HG03159 (cell line): ENCODE data around the gene SIGLEC7.

Experiments used
- ATAC-seq: cut with Tn5 transposase; IDR thresholded peaks from one replicate; pipeline ENCODE4 v1.9.1; 2021; ENCODE audit warnings: mild to moderate bottlenecking, moderate library complexity; ENCODE audit not compliant: unreplicated experiment

Gene SIGLEC7

DNA sequence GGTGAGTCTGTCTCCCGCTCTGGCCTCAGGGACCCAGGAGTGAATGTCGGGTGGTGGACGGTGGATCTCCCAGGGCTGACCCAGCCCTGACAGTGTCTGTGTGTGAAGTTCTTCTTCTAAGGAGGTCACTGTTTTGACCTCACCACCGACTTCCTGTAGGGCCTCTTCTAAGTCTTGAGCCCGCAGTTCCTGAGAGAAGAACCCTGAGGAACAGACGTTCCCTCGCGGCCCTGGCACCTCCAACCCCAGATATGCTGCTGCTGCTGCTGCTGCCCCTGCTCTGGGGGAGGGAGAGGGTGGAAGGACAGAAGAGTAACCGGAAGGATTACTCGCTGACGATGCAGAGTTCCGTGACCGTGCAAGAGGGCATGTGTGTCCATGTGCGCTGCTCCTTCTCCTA is at the start of gene SIGLEC7:
SIGLEC7 (plus strand) TSS at position 183 of the 400 bp plus-strand sequence; CDS start at position 252, 69 bp downstream.
- no peak for ATAC-seq

DNA sequence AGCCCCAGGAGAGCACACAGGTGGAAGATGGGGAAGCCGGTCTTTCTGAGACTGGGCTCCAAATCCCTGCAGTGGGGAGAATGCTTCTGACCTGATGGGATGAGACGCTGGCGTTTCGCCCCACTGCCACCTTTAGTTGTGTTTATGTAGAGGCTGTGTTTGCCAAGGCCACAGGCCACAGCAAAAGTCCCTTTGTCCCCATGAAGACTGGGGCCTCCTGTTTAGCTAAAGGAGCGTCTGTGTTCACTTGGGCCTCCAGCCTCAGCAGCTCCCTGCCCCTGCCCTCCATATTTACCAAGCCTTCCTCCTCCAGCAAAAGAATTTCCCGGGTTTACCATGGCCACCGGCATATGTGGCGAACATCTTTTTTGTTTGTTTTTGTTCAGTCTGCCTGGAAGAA is 49.0 kb upstream of the SIGLEC7 start:
- ATAC-seq = no peak

DNA sequence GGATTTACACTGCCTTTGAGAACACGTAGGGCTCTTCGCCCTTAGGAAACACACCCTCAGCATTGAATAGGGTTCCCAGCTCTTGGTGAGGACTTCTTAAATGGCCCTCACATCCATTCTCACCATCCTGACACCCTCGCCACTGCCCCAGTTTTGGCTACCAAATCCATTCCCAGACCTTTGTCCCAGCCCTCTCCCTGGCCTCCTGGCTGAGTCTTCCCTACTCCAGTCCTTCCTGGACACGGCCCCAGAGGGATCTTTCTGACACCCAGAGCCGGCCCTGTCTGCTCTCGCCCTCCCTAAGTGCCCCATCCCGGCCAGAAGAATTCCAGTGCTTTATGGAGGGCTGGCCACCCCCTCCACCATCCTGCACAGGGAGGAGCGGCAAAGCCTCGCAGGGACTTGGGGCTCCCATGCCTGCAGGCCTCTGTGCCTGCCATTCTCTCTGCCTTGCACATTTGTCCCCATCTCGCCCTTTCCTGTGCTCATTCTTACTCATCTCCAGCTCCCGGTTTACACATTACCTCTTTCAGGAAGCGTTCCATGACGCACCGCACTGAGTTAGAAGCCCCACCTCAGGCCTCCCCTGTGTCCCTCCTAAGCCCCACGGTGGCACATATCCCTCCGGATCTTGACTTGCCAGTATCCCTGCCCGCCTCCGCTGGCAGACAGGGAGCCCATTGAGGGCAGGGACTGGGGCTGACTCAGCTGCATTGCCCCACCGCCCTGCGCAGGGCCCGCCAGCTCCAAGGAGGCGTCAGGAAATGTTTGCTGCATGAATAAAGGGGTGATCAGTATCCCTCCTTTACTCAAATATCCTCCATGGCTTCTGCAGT is 48.4 kb upstream of the SIGLEC7 start:
- ATAC-seq = no peak

DNA sequence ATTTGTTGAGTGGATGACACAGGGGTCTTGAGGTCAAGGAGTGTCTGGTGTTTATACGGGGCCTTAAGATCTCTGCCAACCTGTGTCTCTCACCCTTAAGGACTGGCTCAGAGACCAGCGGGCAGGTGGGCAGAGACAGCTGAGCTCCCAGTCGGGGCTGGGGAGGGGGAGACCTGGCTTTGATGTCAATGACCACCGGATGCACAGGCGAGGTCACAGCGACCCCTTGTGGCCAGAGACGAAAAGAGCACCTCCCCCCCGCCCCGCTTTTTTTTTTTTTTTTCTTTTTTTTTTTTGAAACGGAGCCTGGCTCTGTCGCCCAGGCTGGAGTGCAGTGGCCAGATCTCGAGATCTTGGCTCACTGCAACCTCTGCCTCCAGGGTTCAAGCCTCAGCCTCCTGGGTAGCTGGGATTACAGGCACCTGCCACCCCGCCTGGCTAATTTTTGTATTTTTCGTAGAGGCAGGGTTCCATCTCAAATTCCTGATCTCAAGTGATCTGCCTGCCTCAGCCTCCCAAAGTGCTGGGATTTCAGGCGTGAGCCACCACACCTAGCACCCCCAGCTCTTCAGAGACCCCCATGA is 47.3 kb upstream of the SIGLEC7 start:
- no peak for ATAC-seq

DNA sequence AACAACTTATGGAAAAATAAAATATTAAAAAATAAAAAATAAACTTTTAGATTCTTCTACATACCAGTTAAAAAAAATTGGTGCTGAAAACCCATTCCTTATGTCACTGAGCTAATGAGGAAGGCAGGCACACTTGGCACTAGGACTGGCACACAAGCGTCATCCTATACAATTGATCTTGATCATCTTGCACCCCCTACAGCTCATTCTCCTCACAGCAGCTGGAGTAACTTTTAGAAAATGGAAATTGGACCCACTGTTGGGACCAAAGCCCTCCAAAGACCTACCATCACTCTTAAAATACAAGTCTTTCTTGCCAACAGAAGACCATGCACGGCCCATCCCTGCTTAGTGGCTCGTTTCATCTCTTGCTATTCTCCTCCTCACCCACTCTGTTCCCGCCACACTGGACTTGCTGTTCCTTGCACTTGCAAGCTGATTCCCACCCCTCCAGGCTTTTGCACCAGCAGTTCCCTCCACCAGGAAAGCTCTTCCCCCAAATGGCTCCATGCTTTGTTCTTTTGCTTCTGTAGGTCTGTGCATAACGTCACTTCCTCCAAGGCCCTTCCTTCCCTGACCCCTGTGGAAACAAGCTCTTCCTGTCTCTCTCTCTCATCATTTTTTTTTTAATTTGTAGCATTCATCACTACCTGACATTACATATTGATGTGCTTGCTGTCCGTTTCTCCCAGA is 45.5 kb upstream of the SIGLEC7 start:
- no peak for ATAC-seq

DNA sequence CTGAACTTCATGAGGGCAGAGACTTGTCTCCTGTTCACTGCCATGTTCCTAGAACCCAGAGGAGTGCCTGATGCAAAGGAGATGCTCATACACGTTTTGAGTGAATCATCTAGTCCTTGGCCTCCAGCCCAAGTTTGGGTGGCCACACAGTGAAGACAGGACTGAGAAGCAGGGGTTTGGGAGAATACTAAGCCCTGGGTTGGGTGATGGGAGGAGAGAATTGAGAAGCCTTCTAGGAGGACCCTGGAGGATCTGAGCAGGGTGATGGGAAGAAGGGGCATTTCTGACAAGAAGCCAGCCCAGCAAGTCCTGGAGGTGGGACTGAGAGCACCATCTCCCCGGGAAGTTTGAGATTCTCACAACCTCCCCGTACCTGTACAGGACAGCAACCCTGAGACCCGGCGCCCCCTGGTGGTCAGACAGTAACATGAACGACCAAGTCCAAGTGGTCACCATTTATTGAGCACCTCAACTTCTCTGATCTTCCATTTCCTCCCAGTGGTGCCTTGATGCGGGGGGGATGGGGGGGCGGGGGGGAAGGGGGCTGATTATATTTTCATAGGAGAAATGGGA is 44.8 kb upstream of the SIGLEC7 start:
- ATAC-seq = no peak

DNA sequence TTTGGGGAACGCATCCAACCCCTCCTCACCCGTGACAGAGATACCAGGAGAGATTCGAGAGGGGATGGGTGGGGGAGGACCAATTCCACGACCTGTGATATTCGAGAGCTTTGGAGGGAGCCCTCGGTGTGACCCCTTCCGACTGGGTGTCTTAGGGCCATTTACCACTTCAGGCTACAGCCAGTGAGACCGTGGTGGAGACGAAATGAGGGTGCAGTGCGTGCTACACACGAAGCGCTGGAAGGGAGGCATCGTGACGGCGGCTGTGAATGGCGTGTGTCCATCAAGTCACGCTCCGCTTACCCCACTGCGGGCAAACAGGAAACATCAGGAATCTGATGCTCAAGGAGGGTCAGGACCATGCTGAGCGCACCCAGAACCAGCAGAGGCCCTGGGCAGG is 44.3 kb upstream of the SIGLEC7 start:
- ATAC-seq = no peak

DNA sequence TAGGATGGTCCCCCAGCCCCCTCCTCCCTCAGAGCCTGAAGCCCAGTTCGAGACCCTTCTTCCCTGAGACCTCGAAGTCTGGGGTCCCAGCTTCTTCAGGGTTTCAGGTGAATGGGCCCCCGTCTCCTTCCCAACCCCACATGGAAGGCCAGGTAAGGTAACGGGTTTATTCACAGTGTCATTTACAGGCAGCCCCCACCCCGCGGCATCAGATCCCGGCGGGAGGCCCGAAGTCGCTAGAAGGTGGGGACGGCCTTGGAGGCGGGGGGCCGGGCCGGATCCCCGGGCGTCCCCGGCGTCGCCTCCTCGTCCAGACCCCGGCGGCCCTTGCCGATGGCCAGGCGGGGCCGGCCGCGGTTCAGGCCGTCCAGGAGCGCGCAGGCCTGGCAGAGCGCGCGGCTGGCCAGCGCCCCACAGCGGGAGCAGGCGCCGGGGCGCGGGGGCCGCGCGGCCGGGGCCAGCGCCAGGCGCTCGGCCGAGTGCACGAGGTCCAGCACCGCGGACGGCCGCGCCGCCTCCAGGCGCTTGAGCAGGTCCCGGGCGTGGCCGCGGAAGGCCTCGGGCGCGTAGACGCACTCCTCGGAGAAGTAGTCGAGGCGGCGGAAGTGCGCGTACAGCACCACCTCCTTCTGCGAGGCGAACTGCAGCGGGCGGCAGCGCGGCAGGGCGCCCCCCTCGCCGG is 43.6 kb upstream of the SIGLEC7 start:
- no peak for ATAC-seq

DNA sequence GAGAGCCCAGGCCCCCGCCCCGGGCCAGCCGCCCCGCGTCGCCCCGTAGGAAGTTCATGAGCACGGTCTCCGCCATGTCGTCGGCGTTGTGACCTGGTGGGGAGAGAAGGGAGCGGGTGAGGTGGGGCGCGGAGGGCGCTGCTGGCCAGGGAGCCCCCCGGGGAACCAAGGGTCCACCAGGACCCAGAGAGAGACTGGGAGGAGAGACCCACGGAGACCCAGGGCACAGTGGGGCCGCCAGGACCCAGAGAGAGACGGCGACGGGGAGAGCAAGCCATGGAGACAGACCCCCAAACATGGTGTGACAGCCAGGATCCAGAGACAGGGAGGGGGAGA is 43.1 kb upstream of the SIGLEC7 start:
- ATAC-seq = no peak

DNA sequence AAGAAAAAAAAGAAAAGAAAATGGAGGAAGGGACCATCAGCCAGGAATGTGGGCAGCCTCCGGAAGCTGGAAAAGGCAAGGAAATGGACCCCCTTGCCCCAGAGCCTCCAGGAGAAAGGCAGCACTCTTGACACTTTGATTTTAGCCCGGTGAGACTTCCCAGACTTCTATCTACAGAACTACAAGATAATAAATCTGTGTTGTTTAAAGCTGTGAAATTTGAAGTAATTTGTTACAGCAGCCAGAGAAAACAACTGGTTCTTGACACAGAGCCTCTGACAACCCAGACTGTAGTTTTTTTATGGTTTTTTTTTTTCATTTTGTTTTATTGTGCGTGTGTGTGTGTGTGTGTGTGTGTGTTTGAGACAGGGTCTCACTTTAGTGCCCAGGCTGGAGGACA is 41.5 kb upstream of the SIGLEC7 start:
- no peak for ATAC-seq

DNA sequence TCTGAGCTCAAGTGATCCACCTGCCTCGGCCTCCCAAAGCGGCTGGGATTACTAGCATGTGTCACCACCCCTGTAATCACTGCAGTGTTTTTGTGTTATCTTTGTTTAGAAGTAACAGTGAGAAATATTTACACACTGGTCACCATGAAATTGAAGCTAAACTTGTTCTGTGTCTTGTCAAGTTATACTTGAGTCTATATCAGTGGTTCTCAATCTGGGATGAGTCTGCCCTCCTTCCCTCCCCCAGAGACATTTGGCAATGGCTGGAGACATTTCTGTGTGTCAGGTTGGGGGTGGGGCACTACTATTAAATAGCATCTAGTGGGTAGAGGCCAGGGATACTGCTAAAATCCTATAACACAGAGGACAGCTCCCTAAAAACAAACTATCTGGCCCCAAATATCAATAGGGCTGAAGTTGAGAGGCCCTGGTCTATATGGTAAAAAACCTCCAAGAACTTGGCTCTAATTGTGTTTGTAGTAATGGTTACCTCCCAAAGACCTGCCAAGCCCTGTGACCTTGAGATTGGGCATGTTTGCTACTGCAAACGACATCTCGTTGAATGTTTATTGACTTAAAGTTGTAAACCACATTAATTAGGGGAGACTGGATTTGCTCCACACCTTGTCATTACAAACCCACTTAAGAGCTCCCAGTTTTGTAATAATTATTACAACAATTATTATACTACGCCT is 40.8 kb upstream of the SIGLEC7 start:
- no peak for ATAC-seq

DNA sequence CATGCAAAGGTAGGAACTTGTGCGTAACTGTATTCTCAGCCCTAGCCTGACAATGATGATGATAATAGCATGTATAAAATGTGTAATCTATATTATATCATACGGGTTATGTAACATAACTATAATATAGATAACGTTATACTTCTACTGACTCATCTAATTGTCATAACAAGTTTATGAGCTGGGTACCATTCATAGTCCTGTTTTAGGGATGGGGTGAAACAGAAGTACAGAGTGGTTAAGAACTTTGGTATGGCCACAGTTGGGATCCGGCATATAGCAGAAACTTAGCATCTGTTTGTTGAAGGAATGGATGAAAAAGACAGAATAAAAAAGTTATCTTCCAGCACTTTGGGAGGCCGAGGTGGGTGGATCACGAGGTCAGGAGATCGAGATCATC is 39.1 kb upstream of the SIGLEC7 start:
- ATAC-seq = no peak

DNA sequence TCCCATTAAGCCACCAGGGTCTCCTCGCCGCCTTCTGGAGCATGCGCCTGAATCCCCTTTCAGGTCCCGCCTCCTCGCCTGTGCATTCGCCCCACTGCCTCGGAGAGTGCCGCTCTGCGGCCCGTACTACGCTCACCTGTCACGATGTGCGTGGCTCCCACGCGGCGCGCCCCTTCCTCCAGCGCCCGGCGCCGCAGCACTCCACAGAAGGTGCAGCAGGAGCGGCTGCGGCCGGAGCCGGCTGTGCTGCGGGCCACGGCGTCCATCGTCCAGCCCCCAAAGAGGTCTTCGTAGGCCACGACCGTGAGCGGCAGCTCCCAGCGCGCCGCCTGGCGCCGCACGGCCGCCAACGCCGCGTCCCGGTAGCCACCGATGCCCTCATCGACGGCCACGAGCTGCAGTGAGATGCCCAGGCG is 38.2 kb upstream of the SIGLEC7 start:
- ATAC-seq = no peak

DNA sequence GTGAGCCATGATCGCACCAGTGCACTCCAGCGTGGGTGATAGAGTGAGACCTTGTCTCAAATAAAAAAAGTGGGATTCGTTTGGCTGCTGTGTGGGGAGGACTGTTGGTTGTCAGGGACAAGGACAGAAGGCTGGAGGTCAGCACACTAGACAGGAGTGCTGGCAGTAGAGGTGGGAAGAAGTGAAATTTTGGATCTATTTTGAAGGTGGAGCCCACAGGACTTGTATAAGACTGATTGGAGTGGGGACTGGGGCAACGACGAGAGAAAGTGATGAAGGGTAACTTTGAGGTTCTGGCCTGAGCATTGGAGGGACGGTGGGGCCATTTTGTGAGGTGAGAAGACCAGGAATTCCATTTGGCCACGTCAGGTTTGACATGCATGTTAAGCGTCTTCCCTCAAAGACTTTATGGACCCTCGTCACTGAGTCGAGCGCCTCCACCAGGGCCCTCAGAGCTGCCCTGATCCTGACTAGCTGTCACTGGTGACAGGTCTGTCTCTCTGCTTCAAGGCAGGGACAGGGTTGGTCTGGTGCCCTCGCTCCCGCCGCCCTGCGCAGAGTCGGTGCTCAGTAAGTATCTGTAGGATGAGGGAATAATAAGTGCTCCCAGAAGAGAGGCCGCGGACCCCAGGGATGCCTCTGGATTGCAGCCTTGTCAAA is 34.6 kb upstream of the SIGLEC7 start:
- ATAC-seq = no peak

DNA sequence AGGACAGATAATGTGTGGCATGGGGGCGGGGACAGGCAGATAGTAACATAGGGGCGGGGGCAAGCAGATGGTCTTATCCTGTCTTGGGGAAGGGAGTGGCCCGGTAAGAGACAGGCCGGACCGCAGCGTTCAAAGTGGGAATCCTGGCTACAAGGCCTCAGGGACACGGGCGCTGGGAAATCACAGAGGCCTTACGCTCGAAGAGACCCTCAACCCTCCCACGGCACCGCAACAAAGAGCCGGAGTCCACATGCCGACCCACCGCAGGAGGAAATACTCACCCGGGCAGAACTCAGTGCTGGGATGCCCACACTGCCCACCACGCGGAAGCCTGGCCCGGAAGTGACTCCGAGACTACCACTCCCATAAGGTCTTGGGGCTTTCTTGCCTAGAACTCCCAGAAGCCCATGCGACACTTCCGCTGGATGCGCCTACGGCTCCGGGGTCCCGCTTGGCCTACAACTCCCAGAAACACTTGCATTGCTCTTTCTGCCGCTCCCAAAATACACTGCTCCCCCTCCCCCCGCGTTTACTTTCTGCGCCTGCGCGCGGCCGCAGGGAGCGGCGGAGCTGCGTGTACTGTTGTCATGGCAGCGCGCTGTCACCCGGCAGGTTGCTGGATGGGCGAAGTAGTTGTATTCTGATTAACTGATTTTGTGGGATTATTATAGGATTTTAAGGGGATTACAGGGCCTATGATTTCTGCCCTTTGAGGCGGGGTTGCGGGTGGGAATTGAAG is 33.9 kb upstream of the SIGLEC7 start, which contains the start of gene CTU1:
CTU1 (minus strand) TSS at position 344 of the 739 bp plus-strand sequence. CDS start 3,840 bp downstream, outside the sequence.
- ATAC-seq = peak; percentile 96

DNA sequence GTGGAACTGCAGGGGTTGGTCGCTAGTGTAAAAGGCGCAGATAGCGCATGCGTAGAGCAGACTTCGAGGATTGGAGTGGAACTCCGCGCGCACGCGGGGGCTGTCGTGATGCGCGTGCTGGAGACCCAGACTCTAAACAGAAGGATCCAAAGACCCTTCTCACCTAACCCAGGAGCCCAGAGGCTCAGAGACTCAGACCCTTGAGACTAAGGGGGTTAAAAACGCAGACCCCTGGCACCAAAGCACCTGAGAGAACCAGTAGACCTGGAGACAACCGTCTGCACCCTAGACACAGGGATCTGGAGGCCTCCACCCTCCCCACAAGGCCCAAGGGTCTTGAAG is 33.3 kb upstream of the SIGLEC7 start:
- ATAC-seq = peak; percentile 34

DNA sequence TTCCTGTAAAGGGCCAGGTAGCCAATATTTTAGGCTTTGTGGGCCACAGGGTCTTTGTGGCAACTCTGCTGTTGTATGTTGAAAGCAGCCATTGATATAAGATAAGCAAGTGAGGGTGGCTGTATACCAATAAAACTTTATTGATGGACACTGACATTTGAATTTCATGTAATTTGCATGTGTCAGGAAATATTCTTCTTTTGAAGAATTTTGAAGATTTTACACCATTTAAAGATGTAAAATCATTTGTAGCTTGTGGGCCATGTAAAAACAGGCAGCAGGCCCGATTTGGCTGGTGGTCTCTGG is 31.5 kb upstream of the SIGLEC7 start:
- no peak for ATAC-seq

DNA sequence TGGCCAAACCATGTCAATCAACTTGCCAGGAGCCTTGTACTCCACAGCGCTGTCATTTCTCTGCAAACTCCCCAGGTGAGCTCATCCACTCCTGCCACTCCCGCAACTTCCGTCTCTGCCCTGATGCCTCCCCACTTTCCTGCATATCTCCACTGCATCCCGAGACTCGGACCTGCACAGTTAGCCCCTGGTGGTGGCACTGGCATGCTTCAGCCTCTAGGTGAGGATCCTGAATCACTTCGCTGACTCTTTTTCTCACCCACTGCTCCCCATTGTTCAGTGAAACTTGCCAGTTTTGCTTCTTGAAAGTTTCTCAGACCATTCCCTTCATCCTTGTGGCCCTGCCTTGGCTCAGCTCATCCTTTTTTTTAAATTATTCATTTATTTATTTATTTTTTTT is 30.5 kb upstream of the SIGLEC7 start:
- no peak for ATAC-seq

DNA sequence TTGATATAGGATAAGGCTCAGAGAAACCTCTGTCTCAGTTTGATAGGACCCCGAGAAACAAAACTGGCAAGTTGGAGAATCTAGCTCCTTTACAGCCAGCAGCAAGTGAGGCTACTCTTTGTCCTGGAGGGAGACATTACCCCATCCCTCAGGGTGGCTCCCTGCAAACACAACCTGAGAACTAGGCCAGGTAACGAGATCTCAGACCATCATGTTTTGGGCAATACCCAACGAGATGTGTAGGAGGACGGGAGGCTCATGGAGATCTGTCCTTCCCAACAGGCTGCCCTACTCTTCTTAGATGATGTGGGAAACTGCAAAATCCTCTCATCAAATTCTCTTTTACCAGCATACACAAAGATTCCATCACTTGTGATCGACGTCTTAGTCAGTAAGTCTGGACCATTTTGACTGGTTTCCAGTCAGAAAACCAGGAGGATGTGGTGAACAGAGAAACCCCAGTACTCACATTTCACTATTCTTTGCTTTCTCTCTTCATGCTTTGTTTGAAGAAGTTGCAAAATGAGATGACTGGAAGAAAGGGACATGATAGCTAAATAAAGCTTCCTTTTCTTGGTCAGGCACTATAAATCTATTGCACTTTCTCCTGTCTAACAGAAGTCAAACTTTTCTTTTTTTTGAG is 27.9 kb upstream of the SIGLEC7 start:
- no peak for ATAC-seq
